Cardiac muscle cell (in vitro differentiated cells and primary cell): ENCODE measurements around the gene CCL5. TPM values are rescaled to one million over a fixed set of nuclear protein-coding genes. Genes with fewer than 3 reads are reported as not detected.
A peak's percentile ranks its signal among the peaks of the same experiment; 100 is the strongest.

ENCODE experiments used
- DNase-seq, 2 donors: peaks; one replicate each; pipeline versions ENCODE4 v3.0.0 to v3.0.0-alpha.2; 2010 to 2017; ENCODE audit warnings: low read depth in 1 of 2, low spot score in 1 of 2
- H3K27ac ChIP-seq: fragments of 200-600 bp; sonication (generic); 2 replicates; pipeline ENCODE4 v1.5.1; 2016
- H3K27me3 ChIP-seq: fragments of 200-600 bp; sonication (generic); 2 replicates; pipeline ENCODE4 v1.6.0; 2016; ENCODE audit warnings: control low read depth
- H3K36me3 ChIP-seq: fragments of 200-600 bp; sonication (generic); 2 replicates; pipeline ENCODE4 v1.5.1; 2016; ENCODE audit warnings: control low read depth
- H3K4me1 ChIP-seq: fragments of 200-600 bp; sonication (generic); 2 replicates; pipeline ENCODE4 v1.8.1; 2017; ENCODE audit warnings: low read depth, mild to moderate bottlenecking, mixed run types
- H3K4me3 ChIP-seq: fragments of 200-600 bp; sonication (generic); 2 replicates; pipeline ENCODE4 v1.5.1; 2016; ENCODE audit warnings: mild to moderate bottlenecking
- H3K9me3 ChIP-seq: fragments of 200-600 bp; sonication (generic); 2 replicates; pipeline ENCODE4 v1.5.1; 2017; ENCODE audit warnings: low read depth, mild to moderate bottlenecking, control low read depth
- CTCF ChIP-seq: IDR thresholded peaks from 2 replicates; pipeline ENCODE4 v1.5.1; 2012; ENCODE audit warnings: low read depth, mild to moderate bottlenecking, low read length
- polyA plus RNA-seq: library from polyadenylated mRNA; unstranded; fragments of >200 nt; fragmentation: Nextera tagmentation; extraction: Ambion mirVana; gene quantifications from 2 replicates; pipeline ENCODE4 v1.2.1, GENCODE V29; 2016
- total RNA-seq: library from RNA; depleted of rRNA; stranded (reverse); fragments of >200 nt; gene quantifications from 2 replicates; pipeline ENCODE4 v1.2.3, GENCODE V29; 2016

Gene CCL5
- total and polyA plus RNA-seq, 2 experiments from 2014 or later: 0.10 TPM; not detected in 1

DNA sequence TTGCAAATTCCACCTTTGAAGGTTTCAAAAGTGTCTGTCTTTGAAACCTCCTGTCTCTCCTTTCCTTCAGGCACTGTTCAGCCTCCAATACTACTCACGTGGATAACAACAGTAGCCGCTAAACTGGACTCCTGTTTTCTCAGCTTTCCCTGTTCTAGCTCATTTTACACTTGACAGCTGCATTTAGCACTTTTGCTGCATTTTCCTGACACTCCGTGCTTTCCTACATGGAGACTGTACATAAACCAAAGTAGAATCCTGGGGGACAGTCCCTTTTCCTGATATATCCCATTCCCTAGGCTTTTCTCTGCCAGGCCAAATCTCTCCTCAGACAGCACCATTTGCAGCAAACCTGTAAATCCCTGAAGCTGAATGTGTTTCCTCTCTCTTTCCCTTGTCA, 3.6 kb downstream of the CCL5 start:
- no peak overlapping the region for H3K27ac ChIP-seq
- peaks cover 9% of the 10 kb centered on the region for H3K4me1 ChIP-seq
- H3K4me3 ChIP-seq: no peak overlapping the region
- DNase-seq: no peak
- H3K9me3 ChIP-seq: no peaks in the 10 kb centered on the region
- H3K27me3 ChIP-seq: no peaks in the 10 kb centered on the region
- no peak for TF ChIP-seq CTCF
- no peaks in the 10 kb centered on the region for H3K36me3 ChIP-seq

DNA sequence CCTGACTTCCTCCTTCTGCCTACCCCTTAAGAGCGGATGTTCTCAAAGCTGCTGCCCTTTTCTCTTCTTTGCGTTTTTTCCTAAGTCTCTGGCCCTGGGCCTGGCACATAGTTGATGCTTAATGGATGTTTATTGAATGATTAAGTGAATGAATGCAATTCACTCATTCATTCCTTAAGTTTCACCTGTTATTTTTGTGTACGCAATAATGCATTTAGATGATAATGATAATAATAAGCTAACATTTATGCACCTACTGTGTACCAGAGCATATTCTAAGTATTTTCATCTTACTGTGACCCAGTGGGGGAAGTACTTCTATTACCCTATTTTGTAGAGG, 4.4 kb downstream of the CCL5 start:
- no peak for DNase-seq
- peaks cover 9% of the 10 kb centered on the region for H3K4me1 ChIP-seq
- no peak overlapping the region for H3K27ac ChIP-seq
- no peaks in the 10 kb centered on the region for H3K36me3 ChIP-seq
- H3K4me3 ChIP-seq: no peak overlapping the region
- no peak for TF ChIP-seq CTCF
- no peaks in the 10 kb centered on the region for H3K9me3 ChIP-seq
- H3K27me3 ChIP-seq: no peaks in the 10 kb centered on the region

DNA sequence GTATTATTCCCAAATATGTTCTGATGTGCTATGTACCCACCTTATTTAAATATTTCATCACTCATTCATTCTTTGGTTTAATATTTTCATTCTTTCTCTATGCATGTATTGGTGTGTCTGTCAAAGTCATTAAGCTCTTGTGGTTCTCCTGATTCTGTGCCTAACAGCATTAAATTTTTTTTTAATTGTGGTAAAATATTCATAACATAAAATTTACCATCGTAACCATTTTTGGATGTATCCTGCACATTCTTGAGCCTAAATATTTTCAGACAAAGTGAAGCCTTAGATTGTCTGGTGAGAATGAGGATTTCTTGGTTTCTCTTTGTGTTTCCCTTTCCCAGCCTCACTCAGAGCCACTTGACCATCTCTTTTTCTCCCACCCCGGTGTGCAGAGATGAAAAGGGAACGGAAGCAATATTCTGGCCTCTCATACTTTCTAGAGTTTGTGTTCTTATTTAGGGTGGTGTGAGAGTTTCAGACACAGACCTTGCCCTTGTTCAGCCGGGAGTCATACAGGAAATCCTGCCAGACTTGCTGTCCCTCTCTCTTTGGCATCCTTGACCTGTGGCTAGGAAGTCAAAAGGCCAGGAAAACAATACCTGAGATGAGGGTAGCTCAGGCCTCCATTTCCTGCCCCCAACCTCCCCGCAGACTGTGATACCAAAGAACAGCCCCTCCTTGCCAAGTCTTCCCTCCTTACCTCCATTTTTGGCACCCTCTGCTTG, 4.9 kb downstream of the CCL5 start:
- Histone ChIP-seq H3K36me3 (no peaks in the 10 kb centered on the region), H3K27ac (no peak overlapping the region), H3K9me3 (no peaks in the 10 kb centered on the region), H3K4me1 (peaks cover 9% of the 10 kb centered on the region), H3K4me3 (no peak overlapping the region), H3K27me3 (no peaks in the 10 kb centered on the region)
- no peak for DNase-seq
- no peak for TF ChIP-seq CTCF

DNA sequence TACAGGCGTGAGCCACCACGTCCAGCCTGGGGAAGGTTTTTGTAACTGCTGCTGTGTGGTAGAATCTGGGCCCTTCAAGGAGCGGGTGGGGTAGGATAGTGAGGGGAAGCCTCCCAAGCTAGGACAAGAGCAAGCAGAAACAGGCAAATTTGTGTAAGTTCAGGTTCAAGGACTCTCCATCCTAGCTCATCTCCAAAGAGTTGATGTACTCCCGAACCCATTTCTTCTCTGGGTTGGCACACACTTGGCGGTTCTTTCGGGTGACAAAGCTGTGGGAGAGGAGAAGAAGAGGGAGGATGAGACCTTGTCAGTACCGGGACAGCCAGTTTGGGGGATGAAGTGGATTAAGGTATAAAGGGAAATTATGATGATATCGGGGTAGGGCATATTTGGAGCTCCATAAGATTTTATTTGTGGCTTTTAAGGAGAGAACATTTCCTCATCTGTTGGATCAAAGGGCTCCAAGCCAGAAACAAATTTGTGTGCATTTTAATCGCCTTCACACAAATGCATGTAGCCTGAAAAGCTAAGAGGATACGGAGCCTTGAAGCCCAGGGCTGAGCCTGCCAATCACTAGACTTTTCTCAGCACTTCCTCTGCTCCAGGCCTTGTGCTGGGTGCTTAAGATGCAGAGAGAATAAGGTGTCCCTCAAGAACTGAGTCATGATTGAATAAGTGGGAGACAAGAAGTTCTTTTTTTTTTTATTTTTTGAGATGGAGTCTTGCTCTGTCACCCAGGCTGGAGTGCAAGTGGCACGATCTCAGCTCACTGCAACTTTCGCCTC, 7.8 kb downstream of the CCL5 start:
- Histone ChIP-seq H3K4me1 (peaks cover 9% of the 10 kb centered on the region), H3K27ac (no peak overlapping the region), H3K27me3 (no peaks in the 10 kb centered on the region), H3K9me3 (no peaks in the 10 kb centered on the region), H3K36me3 (no peaks in the 10 kb centered on the region), H3K4me3 (no peak overlapping the region)
- no peak for TF ChIP-seq CTCF
- DNase-seq: no peak

DNA sequence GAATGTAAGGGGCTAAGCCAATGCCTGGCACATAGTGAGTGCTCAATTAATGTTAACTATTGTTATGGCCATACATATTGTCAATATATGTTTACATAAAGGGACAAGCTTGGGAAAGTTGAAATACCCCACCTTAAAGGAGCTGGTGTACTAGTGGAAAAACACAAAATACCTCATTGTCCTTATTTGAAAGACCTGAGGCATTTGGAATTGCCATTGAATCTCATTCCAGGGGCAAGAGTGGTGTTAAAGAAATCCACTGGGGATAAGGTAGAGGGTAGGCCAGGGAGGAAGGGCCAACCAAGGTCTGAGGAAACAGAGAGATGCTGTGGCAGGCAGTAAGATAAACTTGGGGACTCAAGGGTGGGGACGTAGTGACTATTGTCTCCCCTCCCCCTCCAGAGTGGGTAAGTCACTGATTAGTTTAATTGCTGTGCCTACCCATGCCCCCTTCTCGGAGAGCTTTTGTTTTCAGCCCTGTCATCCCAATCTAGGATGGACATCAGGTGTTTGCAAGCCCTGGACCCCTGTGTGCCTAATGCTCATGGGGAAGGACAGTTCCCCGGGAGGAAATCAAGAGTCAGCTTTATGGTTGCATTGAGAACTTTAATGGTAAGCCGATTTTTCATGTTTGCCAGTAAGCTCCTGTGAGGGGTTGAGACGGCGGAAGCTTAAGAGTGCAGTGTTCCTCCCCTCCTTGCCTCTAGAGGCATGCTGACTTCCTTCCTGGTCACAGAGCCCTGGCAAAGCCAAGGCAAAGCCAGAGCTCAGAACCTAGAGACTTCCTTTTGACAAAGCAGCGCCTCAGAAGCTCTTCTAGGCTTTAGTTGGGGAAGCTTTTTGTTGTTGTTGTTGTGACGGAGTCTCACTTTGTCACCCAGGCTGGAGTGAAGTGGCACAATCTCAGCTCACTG, 9.0 kb downstream of the CCL5 start:
- H3K9me3 ChIP-seq: no peaks in the 10 kb centered on the region
- H3K27me3 ChIP-seq: no peaks in the 10 kb centered on the region
- no peak overlapping the region for H3K4me3 ChIP-seq
- H3K27ac ChIP-seq: no peak overlapping the region
- no peak for TF ChIP-seq CTCF
- no peaks in the 10 kb centered on the region for H3K36me3 ChIP-seq
- H3K4me1 ChIP-seq: peaks cover 9% of the 10 kb centered on the region
- peak in 1 of 2 donors; percentile 14 for DNase-seq
